ENCODE data around the gene IL11. TPM values are rescaled to one million over a fixed set of nuclear protein-coding genes. Genes with fewer than 3 reads are reported as not detected.

Gene IL11
- total RNA-seq, 1 donor from 2014 or later: 183 TPM

DNA sequence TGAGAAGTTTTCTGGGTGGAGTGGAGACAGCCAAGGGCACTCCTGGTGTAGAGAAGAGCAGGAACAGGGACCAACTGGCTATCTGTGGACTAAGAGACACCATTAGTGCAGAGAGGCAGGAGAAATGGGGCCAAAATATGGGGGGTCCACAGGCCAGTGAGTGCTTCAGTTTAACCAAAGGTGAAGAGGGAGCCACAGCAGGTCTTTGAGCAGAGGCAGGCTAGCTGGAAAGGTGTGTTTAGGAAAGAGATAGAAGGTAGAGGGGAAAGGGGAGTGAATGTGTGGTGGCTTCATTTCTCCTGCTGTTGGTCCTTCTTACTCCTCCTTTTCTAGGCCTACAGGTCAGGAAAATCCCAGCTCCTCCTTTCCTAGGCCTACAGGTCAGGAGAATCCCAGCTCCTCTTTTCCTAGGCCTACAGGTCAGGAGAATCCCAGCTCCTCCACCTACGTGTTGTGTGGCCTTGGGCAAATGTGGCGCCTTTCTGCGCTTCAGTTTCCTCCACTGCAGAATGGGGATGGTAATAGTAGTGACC lies 12.3 kb upstream of the IL11 start:
- no peak for DNase-seq (ENCODE audit: low read depth)
- Histone ChIP-seq H3K36me3 (ENCODE audit: insufficient read depth, low read length) (peaks cover 3% of the 10 kb centered on the region), H3K9me3 (ENCODE audit: insufficient read depth, low read depth, low read length) (no peaks in the 10 kb centered on the region), H3K9ac (ENCODE audit: low read length) (no peak overlapping the region), H3K4me3 (ENCODE audit: insufficient read depth, low read depth, low read length) (no peak overlapping the region), H3K27ac (ENCODE audit: low read depth, low read length) (no peak overlapping the region), H2AFZ (ENCODE audit: low read depth, low read length) (no peak overlapping the region), H3K4me2 (ENCODE audit: low read length) (no peak overlapping the region), H3K4me1 (ENCODE audit: insufficient read depth, low read length) (peaks cover 26% of the 10 kb centered on the region), H4K20me1 (ENCODE audit: insufficient read depth, low read length) (peaks cover 18% of the 10 kb centered on the region), H3K27me3 (ENCODE audit: insufficient read depth, low read length) (no peaks in the 10 kb centered on the region), H3K79me2 (ENCODE audit: insufficient read depth, low read length) (peaks cover 19% of the 10 kb centered on the region)
- no peak for TF ChIP-seq EZH2 (IDR thresholded peaks at IDR 0.05; ENCODE audit: insufficient read depth, low read length)
- TF ChIP-seq, protein P1, sequence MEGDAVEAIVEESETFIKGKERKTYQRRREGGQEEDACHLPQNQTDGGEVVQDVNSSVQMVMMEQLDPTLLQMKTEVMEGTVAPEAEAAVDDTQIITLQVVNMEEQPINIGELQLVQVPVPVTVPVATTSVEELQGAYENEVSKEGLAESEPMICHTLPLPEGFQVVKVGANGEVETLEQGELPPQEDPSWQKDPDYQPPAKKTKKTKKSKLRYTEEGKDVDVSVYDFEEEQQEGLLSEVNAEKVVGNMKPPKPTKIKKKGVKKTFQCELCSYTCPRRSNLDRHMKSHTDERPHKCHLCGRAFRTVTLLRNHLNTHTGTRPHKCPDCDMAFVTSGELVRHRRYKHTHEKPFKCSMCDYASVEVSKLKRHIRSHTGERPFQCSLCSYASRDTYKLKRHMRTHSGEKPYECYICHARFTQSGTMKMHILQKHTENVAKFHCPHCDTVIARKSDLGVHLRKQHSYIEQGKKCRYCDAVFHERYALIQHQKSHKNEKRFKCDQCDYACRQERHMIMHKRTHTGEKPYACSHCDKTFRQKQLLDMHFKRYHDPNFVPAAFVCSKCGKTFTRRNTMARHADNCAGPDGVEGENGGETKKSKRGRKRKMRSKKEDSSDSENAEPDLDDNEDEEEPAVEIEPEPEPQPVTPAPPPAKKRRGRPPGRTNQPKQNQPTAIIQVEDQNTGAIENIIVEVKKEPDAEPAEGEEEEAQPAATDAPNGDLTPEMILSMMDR (IDR thresholded peaks at IDR 0.05; ENCODE audit: insufficient read depth, low read depth, low read length): no peak
- no peak overlapping the region for H3K27ac Mint-ChIP-seq (ENCODE audit: unreplicated experiment)
- peaks cover 2% of the 10 kb centered on the region for H3K9me3 Mint-ChIP-seq (ENCODE audit: unreplicated experiment)
- peaks cover 8% of the 10 kb centered on the region for H3K4me1 Mint-ChIP-seq (ENCODE audit: low read depth, unreplicated experiment)
- H3K27me3 Mint-ChIP-seq (ENCODE audit: low read depth, unreplicated experiment): peaks cover 2% of the 10 kb centered on the region
- no peak for FAIRE-seq
- H3K36me3 Mint-ChIP-seq (ENCODE audit: low read depth, unreplicated experiment): peaks cover 15% of the 10 kb centered on the region
- H3K4me3 Mint-ChIP-seq (ENCODE audit: unreplicated experiment): peak overlapping the region; percentile 80

DNA sequence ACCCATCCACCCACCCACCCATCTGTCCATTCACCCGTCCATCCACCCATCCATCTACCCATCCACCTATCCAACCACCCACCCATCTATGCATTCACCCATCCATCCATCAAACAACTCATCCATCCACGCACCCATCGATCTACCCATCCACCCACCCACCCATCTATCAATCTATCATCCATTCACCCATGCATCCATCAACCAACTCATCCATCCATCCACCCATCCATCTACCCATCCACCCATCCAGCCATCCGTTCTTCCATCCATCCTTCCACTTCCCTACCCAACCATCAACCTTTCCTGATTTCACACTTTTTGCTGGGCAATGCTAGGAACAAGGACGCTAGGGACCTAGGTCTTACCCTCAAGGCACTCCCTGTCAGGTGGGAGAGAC lies 11.8 kb upstream of the IL11 start:
- no peak overlapping the region for H3K27ac ChIP-seq (ENCODE audit: low read depth, low read length)
- FAIRE-seq (no peak), DNase-seq (ENCODE audit: low read depth) (no peak)
- no peak overlapping the region for H3K4me3 ChIP-seq (ENCODE audit: insufficient read depth, low read depth, low read length)
- no peak overlapping the region for H2AFZ ChIP-seq (ENCODE audit: low read depth, low read length)
- H3K4me2 ChIP-seq (ENCODE audit: low read length): no peak overlapping the region
- peaks cover 12% of the 10 kb centered on the region for H4K20me1 ChIP-seq (ENCODE audit: insufficient read depth, low read length)
- Mint-ChIP-seq H3K4me3 (ENCODE audit: unreplicated experiment) (no peak overlapping the region), H3K4me1 (ENCODE audit: low read depth, unreplicated experiment) (peaks cover 5% of the 10 kb centered on the region), H3K9me3 (ENCODE audit: unreplicated experiment) (peaks cover 2% of the 10 kb centered on the region), H3K27ac (ENCODE audit: unreplicated experiment) (no peak overlapping the region), H3K27me3 (ENCODE audit: low read depth, unreplicated experiment) (peaks cover 2% of the 10 kb centered on the region), H3K36me3 (ENCODE audit: low read depth, unreplicated experiment) (peaks cover 9% of the 10 kb centered on the region)
- peaks cover 13% of the 10 kb centered on the region for H3K79me2 ChIP-seq (ENCODE audit: insufficient read depth, low read length)
- no peaks in the 10 kb centered on the region for H3K9me3 ChIP-seq (ENCODE audit: insufficient read depth, low read depth, low read length)
- peaks cover 22% of the 10 kb centered on the region for H3K4me1 ChIP-seq (ENCODE audit: insufficient read depth, low read length)
- H3K9ac ChIP-seq (ENCODE audit: low read length): no peak overlapping the region
- H3K27me3 ChIP-seq (ENCODE audit: insufficient read depth, low read length): no peaks in the 10 kb centered on the region
- TF ChIP-seq, protein P1 (IDR thresholded peaks at IDR 0.05; ENCODE audit: insufficient read depth, low read depth, low read length): no peak
- H3K36me3 ChIP-seq (ENCODE audit: insufficient read depth, low read length): peaks cover 2% of the 10 kb centered on the region

DNA sequence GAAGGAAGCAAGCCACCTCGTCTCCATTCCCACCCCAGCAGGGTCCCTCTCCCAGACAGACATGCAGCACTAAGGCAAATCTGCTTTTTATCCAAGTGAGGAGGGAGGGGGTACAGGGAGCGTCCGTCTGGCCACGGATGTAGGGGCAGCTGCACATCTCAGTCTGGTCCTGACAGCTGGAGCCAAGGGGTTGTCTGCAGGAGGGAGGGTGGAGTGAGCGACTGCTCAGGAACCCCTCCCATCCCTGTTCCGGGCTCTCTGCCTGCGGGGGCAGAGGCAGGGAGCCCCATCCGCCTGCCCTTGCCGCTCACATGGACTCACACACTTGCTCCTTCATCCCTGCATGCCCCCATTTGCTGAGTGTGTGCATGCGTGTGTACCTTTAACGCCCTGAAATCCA lies 8.9 kb upstream of the IL11 start:
- no peaks in the 10 kb centered on the region for H3K9me3 ChIP-seq (ENCODE audit: insufficient read depth, low read depth, low read length)
- H3K4me3 ChIP-seq (ENCODE audit: insufficient read depth, low read depth, low read length): no peak overlapping the region
- H3K36me3 Mint-ChIP-seq (ENCODE audit: low read depth, unreplicated experiment): peaks cover 6% of the 10 kb centered on the region
- no peak overlapping the region for H2AFZ ChIP-seq (ENCODE audit: low read depth, low read length)
- H3K27me3 Mint-ChIP-seq (ENCODE audit: low read depth, unreplicated experiment): peaks cover 2% of the 10 kb centered on the region
- H3K9me3 Mint-ChIP-seq (ENCODE audit: unreplicated experiment): peaks cover 2% of the 10 kb centered on the region
- H3K27ac Mint-ChIP-seq (ENCODE audit: unreplicated experiment): no peak overlapping the region
- H3K36me3 ChIP-seq (ENCODE audit: insufficient read depth, low read length): no peaks in the 10 kb centered on the region
- H3K4me1 Mint-ChIP-seq (ENCODE audit: low read depth, unreplicated experiment): peaks cover 11% of the 10 kb centered on the region
- H4K20me1 ChIP-seq (ENCODE audit: insufficient read depth, low read length): no peaks in the 10 kb centered on the region
- H3K4me3 Mint-ChIP-seq (ENCODE audit: unreplicated experiment): no peak overlapping the region
- no peaks in the 10 kb centered on the region for H3K79me2 ChIP-seq (ENCODE audit: insufficient read depth, low read length)
- H3K4me2 ChIP-seq (ENCODE audit: low read length): no peak overlapping the region
- no peak for FAIRE-seq
- DNase-seq (ENCODE audit: low read depth): no peak
- TF ChIP-seq, protein P1 (IDR thresholded peaks at IDR 0.05; ENCODE audit: insufficient read depth, low read depth, low read length): no peak
- TF ChIP-seq EZH2 (IDR thresholded peaks at IDR 0.05; ENCODE audit: insufficient read depth, low read length): no peak
- no peaks in the 10 kb centered on the region for H3K27me3 ChIP-seq (ENCODE audit: insufficient read depth, low read length)
- H3K4me1 ChIP-seq (ENCODE audit: insufficient read depth, low read length): peaks cover 21% of the 10 kb centered on the region
- no peak overlapping the region for H3K27ac ChIP-seq (ENCODE audit: low read depth, low read length)
- no peak overlapping the region for H3K9ac ChIP-seq (ENCODE audit: low read length)
